ENCODE data around the gene USP7. TPM values are rescaled to one million over a fixed set of nuclear protein-coding genes. Genes with fewer than 3 reads are reported as not detected.

USP7 gene
- total RNA-seq, 2 experiments from 2014 or later = 46.4 to 127 TPM

GRCh38 chr16:8888951-8889892 is 74.5 kb downstream of the USP7 start:
- POLR2A ChIA-PET = no interaction called here
- intact Hi-C loops (cut with micrococcal nuclease; ENCODE audit: unreplicated experiment) = no loop called here
- DNase-seq (ENCODE audit: low spot score) = no peak
- no peak overlapping the region for H3K27ac ChIP-seq (ENCODE audit: low read depth, low read length, poor library complexity, severe bottlenecking)
- TF ChIP-seq EZH2phosphoT487 (IDR thresholded peaks at IDR 0.05; ENCODE audit: borderline replicate concordance, low read depth, low read length) (no peak), CTCF (conservative IDR thresholded peaks at IDR 0.05; ENCODE audit: low read length) (no peak)
- BruUV-seq (replicated peaks) = no TSS peak
- CTCF ChIA-PET (ENCODE audit: unreplicated experiment) = no interaction called here
- no peak overlapping the region for H3K4me3 ChIP-seq (ENCODE audit: low read depth, low read length, poor library complexity, severe bottlenecking)
- H3K36me3 ChIP-seq (ENCODE audit: insufficient read depth, low read length) = peaks cover 36% of the 10 kb centered on the region
- H3K9me2 ChIP-seq (ENCODE audit: insufficient read depth, low read length) = no peaks in the 10 kb centered on the region
- H3K9me3 ChIP-seq (ENCODE audit: low read length) = no peaks in the 10 kb centered on the region
- H3K79me2 ChIP-seq (ENCODE audit: insufficient read depth, low read depth, low read length) = no peaks in the 10 kb centered on the region
- H3K4me2 ChIP-seq (ENCODE audit: low read length) = no peak overlapping the region
- H2AFZ ChIP-seq (ENCODE audit: low read length) = no peak overlapping the region
- H4K20me1 ChIP-seq (ENCODE audit: insufficient read depth, low read length) = no peaks in the 10 kb centered on the region
- H3K4me1 ChIP-seq (ENCODE audit: insufficient read depth, low read length, poor library complexity, severe bottlenecking) = peaks cover 10% of the 10 kb centered on the region

- peaks cover 5% of the 10 kb centered on the region for H3K4me1 ChIP-seq (ENCODE audit: insufficient read depth, low read length, poor library complexity, severe bottlenecking)
- no peak for DNase-seq (ENCODE audit: low spot score)
- H3K9me2 ChIP-seq (ENCODE audit: insufficient read depth, low read length) = no peaks in the 10 kb centered on the region
- H3K79me2 ChIP-seq (ENCODE audit: insufficient read depth, low read depth, low read length) = no peaks in the 10 kb centered on the region
- ChIA-PET CTCF (ENCODE audit: unreplicated experiment) (no interaction called here), POLR2A (interaction anchor here (0.6 kb wide), 1 partner anchor 17 kb away, joined by 5 read pairs; no protein-coding TSS in a partner anchor)
- no TSS peak for BruUV-seq (replicated peaks)
- TF ChIP-seq EZH2phosphoT487 (IDR thresholded peaks at IDR 0.05; ENCODE audit: borderline replicate concordance, low read depth, low read length) = no peak
- TF ChIP-seq CTCF (conservative IDR thresholded peaks at IDR 0.05; ENCODE audit: low read length) = no peak
- no peak overlapping the region for H3K27ac ChIP-seq (ENCODE audit: low read depth, low read length, poor library complexity, severe bottlenecking)
- H3K4me3 ChIP-seq (ENCODE audit: low read depth, low read length, poor library complexity, severe bottlenecking) = no peak overlapping the region
- no peaks in the 10 kb centered on the region for H4K20me1 ChIP-seq (ENCODE audit: insufficient read depth, low read length)
- no peaks in the 10 kb centered on the region for H3K9me3 ChIP-seq (ENCODE audit: low read length)
- no peak overlapping the region for H2AFZ ChIP-seq (ENCODE audit: low read length)
- peaks cover 24% of the 10 kb centered on the region for H3K36me3 ChIP-seq (ENCODE audit: insufficient read depth, low read length)
- no peak overlapping the region for H3K4me2 ChIP-seq (ENCODE audit: low read length)
- intact Hi-C loops (cut with micrococcal nuclease; ENCODE audit: unreplicated experiment) = no loop called here
Measured at GRCh38 chr16:8887952-8888560, 75.7 kb downstream of the USP7 start.

- no peak overlapping the region for H3K4me3 ChIP-seq (ENCODE audit: low read depth, low read length, poor library complexity, severe bottlenecking)
- H2AFZ ChIP-seq (ENCODE audit: low read length) = no peak overlapping the region
- ChIA-PET CTCF (ENCODE audit: unreplicated experiment) (no interaction called here), POLR2A (interaction anchor here (0.6 kb wide), 1 partner anchor 16 kb away, joined by 5 read pairs; no protein-coding TSS in a partner anchor)
- TF ChIP-seq EZH2phosphoT487 (IDR thresholded peaks at IDR 0.05; ENCODE audit: borderline replicate concordance, low read depth, low read length) = no peak
- no peak for TF ChIP-seq CTCF (conservative IDR thresholded peaks at IDR 0.05; ENCODE audit: low read length)
- no peaks in the 10 kb centered on the region for H4K20me1 ChIP-seq (ENCODE audit: insufficient read depth, low read length)
- no peaks in the 10 kb centered on the region for H3K79me2 ChIP-seq (ENCODE audit: insufficient read depth, low read depth, low read length)
- intact Hi-C loops (cut with micrococcal nuclease; ENCODE audit: unreplicated experiment) = no loop called here
- no peak for DNase-seq (ENCODE audit: low spot score)
- no peak overlapping the region for H3K4me2 ChIP-seq (ENCODE audit: low read length)
- no TSS peak for BruUV-seq (replicated peaks)
- H3K36me3 ChIP-seq (ENCODE audit: insufficient read depth, low read length) = peaks cover 19% of the 10 kb centered on the region
- H3K9me2 ChIP-seq (ENCODE audit: insufficient read depth, low read length) = no peaks in the 10 kb centered on the region
- H3K9me3 ChIP-seq (ENCODE audit: low read length) = no peaks in the 10 kb centered on the region
- no peak overlapping the region for H3K27ac ChIP-seq (ENCODE audit: low read depth, low read length, poor library complexity, severe bottlenecking)
- H3K4me1 ChIP-seq (ENCODE audit: insufficient read depth, low read length, poor library complexity, severe bottlenecking) = no peaks in the 10 kb centered on the region
Measured at GRCh38 chr16:8887431-8887765, 76.3 kb downstream of the USP7 start.

Data from OCI-LY7 (cell line).